Measurements from ENCODE around the gene PDE1C.
"Not testable (repeated sequence)": the region's sequence is repeated elsewhere in the genome, so short reads cannot be mapped to it uniquely, and the experiment has no call there.

Gene PDE1C

DNA sequence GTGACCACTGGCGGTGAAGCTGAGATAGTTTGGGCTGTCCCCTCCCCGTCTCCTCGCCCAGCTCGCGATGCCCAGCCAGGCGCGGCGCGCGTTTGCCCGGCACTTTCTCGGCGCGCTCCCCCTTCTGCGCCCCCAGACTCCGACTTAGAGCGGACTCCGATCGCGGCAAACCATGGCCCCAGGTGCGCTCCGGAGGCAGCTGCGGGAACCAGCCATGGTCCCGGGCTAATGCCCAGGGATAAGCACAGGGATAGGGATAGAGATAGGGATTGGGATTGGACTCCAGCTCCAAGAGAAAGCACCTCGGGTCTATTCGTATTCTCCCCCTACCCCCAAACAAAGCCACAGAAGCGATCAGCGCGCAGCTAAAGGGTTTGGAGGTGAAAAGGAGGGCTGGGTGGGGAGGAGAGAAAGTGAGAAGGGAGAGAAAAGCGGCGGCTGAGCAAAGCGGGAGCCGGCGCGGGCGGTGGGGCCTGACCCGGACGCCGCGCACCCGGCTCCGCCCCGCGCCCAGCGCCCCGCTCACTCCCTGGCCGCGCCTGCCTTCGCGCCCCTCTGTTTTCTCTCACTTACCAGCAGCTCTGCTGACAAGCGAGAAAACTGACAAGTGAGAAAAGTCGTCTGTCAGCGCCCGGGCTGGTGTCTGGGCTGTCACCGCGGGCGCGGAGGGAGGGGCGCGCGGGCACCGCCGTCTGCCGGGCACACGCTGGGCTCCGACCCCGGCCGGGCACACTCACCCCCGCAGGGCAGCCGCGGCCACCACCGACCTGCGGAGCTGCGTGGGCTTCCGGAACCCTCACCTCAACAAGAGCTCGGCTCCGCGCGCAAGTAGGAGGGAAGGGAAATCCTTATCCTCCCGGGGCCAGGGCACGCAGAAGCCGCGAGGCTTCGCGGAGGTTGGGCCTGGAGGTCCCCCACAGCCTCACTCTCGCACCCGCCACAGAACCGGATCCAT is at the start of gene PDE1C:
TSS of gene PDE1C (minus strand) at position 2 of the 955 bp plus-strand sequence.
- DNase-seq: no peak

DNA sequence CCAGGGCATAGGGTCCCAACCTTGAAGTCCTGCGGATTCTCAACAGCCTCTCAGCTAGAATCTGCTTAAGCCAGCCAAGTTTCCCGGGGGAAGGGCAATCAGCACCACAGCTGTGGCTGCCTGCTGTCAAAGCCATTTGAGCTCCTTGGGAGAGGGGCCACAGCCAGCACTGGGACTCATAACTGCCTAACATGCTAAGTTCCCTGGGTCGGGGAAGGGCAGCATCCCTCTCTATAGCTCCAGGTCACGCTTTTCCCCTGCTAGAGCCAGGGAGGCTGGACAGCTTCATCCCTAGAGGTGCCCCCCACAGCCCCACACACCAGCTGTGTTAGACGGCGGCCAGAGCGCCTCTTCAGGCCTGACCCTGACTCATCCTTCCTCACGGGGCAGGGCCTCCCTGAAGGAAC is 49.6 kb upstream of the PDE1C start:
- DNase-seq: no peak

- DNase-seq: no peak
These were observed 47.6 kb upstream of the PDE1C start for GRCh38 chr7:32117837-32118236.

GRCh38 chr7:32116436-32116835 is 46.2 kb upstream of the PDE1C start:
- DNase-seq: no peak

- no peak for DNase-seq
These were observed 45.6 kb upstream of the PDE1C start for GRCh38 chr7:32115831-32116230.

GRCh38 chr7:32108651-32109050 is 38.4 kb upstream of the PDE1C start:
- no peak for DNase-seq

GRCh38 chr7:32104766-32105165 is 34.6 kb upstream of the PDE1C start:
- no peak for DNase-seq

- DNase-seq: no peak
These were observed 33.2 kb upstream of the PDE1C start for GRCh38 chr7:32103361-32103760.

- no peak for DNase-seq
These were observed 32.2 kb upstream of the PDE1C start for GRCh38 chr7:32102432-32102873.

GRCh38 chr7:32100407-32100907 is 30.2 kb upstream of the PDE1C start:
- DNase-seq: no peak

GRCh38 chr7:32094516-32094915 is 24.3 kb upstream of the PDE1C start:
- no peak for DNase-seq

GRCh38 chr7:32093415-32094408 is 23.5 kb upstream of the PDE1C start:
- DNase-seq: no peak

DNA sequence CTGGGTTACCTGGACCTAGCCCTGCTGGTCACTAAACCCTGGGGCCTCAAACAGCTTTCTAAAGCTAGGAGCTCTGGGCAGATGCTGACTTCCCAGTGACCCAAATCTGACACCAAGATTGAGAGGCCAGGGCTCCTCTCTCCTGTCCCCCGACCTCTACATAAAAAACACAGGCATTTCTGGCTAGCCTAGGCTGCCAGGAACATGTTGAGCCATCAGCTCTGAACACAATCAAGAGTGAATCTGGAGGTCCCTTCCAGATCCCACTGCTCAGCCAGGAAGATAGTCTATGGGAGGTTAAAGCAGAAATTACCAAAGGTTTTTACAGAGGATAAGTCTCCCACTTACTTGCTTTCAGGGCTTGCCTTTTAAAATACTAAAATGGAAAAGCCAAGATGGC is 22.1 kb upstream of the PDE1C start:
- no peak for DNase-seq

- DNase-seq: no peak
These were observed 21.5 kb upstream of the PDE1C start for GRCh38 chr7:32091608-32092210.

GRCh38 chr7:32089678-32090077 is 19.5 kb upstream of the PDE1C start:
- DNase-seq: no peak

- no peak for DNase-seq
These were observed 19.0 kb upstream of the PDE1C start for GRCh38 chr7:32089256-32089655.

DNA sequence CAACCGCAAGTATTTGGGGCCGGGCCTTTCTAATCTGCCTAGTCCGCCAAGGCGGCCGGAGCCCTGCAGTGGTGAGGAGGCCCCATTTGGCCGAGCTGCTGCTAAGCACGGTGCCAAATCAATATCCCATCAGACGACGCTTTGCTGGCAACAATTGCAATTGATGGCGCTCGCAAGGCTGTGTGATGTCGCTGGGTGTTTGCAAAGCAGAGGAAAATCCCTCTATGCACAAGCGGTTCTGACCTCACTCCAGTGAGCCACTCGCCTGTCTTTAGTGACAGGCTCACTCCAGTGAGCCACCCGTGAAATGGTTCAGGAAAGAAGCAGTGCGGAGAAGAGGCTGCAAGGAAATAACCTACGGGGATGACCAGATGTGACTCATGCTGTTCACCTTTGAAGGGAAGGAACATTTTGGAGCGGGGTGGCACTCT is 18.3 kb upstream of the PDE1C start:
- DNase-seq: no peak

DNA sequence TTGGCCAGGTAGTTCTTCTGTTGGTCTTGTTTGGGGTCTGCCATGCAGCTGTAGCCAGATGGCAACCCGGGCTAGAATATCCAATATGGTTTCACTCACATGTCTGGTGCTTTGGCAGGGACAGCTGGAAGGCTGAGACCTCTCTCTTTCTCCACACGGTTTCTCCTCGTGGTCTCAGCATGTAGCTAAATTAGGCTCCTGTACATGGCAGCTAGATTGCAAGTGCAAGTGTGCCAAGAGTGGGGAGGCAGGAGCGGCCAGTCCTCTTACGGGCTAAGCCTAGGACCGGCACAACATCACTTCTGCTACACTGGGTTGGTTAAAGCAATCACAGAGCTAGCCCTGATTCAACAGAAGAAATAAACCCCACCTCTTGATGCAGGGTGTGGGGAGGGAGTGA is 9.3 kb upstream of the PDE1C start:
- no peak for DNase-seq

GRCh38 chr7:32078824-32079223 is 8.6 kb upstream of the PDE1C start:
- DNase-seq: no peak

DNA sequence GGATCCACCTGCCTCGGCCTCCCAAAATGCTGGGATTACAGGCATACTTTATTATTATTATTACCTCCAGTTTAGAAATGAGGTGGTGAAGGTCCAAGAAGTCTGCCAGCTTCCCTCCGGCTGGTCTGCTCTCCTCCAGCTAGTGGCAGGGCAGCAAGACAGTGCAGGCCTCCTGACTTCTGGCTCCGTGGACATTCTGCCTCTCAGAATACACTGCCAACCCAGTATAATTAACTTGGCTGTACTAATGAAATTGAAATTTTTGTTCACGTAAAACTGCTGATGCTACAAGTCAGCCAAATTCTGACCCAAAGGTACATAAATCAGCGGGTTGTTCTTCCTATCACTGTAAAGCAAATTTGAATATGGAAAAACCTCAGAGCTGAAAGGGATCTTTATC is 7.6 kb upstream of the PDE1C start:
- DNase-seq: no peak

GRCh38 chr7:32076802-32077201 is 6.6 kb upstream of the PDE1C start:
- DNase-seq: not testable (repeated sequence)

- DNase-seq: no peak
These were observed 5.4 kb upstream of the PDE1C start for GRCh38 chr7:32075612-32076011.

Data from activated T-cell treated with anti-CD3 and anti-CD28 coated beads for 4 hours (primary cell).